Fibroblast of villous mesenchyme (primary cell): ENCODE results near the gene KIF21B. TPM values are rescaled to one million over a fixed set of nuclear protein-coding genes. Genes with fewer than 3 reads are reported as not detected.

Experiments used
- DNase-seq: peaks from one replicate; pipeline ENCODE4 v3.0.0-alpha.2; 2010; ENCODE audit warnings: low read depth
- H3K4me3 ChIP-seq: 2 replicates; pipeline ENCODE4 v1.5.1; 2011; ENCODE audit warnings: low read depth, mild to moderate bottlenecking, low read length
- total RNA-seq: library from RNA; depleted of rRNA; stranded (reverse); fragments of >200 nt; gene quantifications from 2 replicates; pipeline ENCODE4 v1.2.3, GENCODE V29; 2012
- TF ChIP-seq, protein P1 (sequence below): IDR thresholded peaks from 2 replicates; pipeline ENCODE4 v1.5.1; 2012; ENCODE audit warnings: low read depth, mild to moderate bottlenecking, low read length; ENCODE audit not compliant: insufficient read depth

The KIF21B gene
- total RNA-seq, 1 donor, result under 0.01 TPM

DNA sequence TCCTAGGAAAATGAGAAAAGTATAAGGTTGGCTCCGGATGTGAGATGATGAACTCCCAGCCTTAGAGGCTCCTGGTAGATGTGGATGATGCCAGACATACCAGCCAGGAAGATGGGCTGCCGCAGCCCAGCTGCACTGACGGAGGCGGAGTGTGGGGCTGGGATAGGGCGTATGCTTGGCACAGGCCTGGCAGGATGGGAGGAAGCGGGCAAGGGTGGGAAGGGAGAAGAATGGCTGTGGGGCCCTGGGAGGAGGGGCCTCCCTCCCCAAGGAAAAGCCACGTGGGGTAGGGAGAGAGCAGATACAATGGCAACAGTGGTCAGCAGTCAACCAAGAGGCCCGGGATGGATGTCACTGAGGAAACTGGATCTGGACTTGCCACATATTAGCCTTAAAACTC lies 41.3 kb upstream of the KIF21B start:
- no peak for DNase-seq
- TF ChIP-seq, protein P1, sequence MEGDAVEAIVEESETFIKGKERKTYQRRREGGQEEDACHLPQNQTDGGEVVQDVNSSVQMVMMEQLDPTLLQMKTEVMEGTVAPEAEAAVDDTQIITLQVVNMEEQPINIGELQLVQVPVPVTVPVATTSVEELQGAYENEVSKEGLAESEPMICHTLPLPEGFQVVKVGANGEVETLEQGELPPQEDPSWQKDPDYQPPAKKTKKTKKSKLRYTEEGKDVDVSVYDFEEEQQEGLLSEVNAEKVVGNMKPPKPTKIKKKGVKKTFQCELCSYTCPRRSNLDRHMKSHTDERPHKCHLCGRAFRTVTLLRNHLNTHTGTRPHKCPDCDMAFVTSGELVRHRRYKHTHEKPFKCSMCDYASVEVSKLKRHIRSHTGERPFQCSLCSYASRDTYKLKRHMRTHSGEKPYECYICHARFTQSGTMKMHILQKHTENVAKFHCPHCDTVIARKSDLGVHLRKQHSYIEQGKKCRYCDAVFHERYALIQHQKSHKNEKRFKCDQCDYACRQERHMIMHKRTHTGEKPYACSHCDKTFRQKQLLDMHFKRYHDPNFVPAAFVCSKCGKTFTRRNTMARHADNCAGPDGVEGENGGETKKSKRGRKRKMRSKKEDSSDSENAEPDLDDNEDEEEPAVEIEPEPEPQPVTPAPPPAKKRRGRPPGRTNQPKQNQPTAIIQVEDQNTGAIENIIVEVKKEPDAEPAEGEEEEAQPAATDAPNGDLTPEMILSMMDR, result no peak
- H3K4me3 ChIP-seq, result no peak overlapping the region

DNA sequence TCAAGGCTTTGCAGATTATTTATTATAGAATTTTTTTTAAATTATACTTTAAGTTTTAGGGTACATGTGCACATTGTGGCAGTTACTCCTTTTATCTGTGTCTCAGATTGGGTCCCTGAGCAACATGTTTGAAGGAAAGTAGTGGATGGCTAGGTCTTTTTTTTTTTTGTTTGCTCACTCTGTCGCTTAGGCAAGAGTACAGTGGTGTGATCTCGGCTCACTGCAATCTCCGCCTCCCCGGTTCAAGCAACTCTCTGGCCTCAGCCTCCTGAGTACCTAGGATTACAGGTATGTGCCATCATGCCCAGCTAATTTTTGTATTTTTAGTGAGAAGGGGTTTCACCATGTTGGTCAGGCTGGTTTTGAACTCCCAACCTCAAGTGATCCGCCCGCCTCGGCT lies 39.6 kb upstream of the KIF21B start:
- H3K4me3 ChIP-seq, result no peak overlapping the region
- DNase-seq, result no peak
- TF ChIP-seq, protein P1, result no peak

DNA sequence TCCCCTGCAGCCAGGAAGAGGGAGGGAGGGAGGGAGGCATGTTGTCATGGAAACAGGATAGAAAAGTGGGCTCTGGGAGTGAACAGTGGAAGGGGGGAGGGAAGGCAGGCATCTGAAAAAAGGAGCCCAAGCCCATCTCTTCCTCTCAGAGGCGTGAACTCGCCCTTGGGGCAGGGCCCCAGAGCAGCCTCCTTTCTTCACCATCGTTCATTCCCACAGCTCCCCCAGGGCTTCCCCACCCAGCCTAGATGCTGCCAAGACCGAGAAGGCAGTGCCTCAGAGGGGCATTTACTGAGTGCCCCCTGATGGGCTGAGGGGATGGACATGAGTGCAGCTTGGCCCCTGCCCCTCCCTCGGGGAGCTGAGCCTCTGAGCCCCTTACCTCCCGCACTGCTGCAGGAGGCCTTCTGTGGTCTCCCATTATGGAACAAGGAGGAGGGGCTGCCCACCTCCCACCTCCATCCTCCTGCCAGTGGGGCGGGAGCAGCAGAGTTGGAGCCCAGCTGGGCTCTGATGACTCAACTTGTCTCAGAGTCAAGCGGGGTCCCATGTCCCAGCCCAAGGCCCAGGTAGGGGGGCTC lies 39.1 kb upstream of the KIF21B start:
- DNase-seq, result no peak
- no peak overlapping the region for H3K4me3 ChIP-seq

DNA sequence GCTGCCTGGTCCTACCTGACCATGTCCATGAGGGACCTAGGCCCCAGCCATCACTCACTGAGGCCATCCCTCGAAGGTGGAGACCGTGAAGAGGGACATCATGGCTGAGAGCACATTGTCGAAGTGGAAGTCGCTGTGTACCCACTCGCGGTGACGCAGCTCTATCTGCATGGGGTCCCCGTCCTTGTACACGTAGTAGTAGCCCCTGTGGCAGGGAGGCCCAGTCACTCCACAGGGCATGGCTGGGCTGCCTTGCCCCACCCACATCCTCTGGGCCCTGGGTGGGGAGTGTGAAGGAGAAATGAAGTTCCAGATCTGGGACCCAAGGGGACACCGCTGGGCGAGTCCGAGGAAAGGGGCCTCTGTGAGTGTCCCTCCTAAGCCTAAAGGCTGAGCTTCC lies 38.4 kb upstream of the KIF21B start:
- DNase-seq, result no peak
- TF ChIP-seq, protein P1, result no peak
- H3K4me3 ChIP-seq, result no peak overlapping the region

More for the DNA sequence above, 39.1 kb upstream of the KIF21B start:
- TF ChIP-seq, protein P1, result no peak

DNA sequence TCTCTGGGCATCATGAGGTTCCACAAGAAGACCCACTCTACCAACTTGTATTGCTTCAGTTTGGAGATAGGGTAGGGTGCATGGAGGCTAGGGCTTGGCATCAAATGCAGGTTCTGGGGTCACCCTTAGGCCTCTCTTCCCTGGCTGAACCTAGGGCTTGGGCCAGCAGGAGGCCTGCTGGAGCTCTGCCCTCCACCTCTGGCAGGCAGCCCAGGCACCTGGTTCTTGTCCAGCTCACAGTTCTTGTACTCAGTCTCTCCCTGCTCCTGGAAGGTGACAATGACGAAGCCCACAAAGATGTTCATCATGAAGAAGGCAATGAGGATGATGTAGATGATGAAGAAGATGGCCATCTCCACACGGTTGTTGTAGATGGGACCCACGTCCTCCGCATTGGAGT lies 37.5 kb upstream of the KIF21B start:
- TF ChIP-seq, protein P1, result no peak
- H3K4me3 ChIP-seq, result no peak overlapping the region
- DNase-seq, result no peak

DNA sequence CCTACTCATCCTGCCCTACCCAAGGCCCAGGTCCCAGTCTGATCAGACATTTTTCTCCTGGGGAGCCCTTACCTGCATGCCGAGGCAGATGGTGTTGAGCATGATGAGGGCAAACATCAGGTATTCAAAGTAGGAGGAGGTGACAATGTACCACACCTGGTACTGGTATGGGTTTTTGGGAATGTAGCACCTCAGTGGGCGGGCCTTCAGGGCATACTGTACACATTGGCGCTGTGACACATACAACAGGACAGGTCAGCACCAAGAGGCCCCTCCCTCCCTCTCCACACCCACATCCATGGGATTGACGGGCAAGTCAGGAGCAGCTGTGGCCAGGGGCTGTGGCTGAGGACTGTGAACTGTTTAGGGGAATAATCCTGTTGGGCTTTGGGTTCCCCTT lies 37.1 kb upstream of the KIF21B start:
- no peak for DNase-seq
- TF ChIP-seq, protein P1, result no peak
- no peak overlapping the region for H3K4me3 ChIP-seq
